ENCODE measurements around the gene ANK3. TPM values are rescaled to one million over a fixed set of nuclear protein-coding genes. Genes with fewer than 3 reads are reported as not detected.

The ANK3 gene
- total RNA-seq, 2 experiments from 2014 or later = 60.5 to 61.9 TPM

GRCh38 chr10:60258429-60258797 lies 131.3 kb downstream of the ANK3 start:
- no peak overlapping the region for H3K27ac Mint-ChIP-seq
- no peak for TF ChIP-seq CTCF (IDR thresholded peaks at IDR 0.05)
- CTCF ChIA-PET = no interaction called here

GRCh38 chr10:60257767-60258428 lies 131.8 kb downstream of the ANK3 start:
- Histone ChIP-seq H3K27ac (ENCODE audit: low read depth in 1 of 2, low read length in 2 of 2) (no peak overlapping the region), H3K4me1 (ENCODE audit: insufficient read depth, low read length) (no peaks in the 10 kb centered on the region), H3K4me3 (ENCODE audit: low read length) (no peak overlapping the region), H3K9me3 (ENCODE audit: control insufficient read depth in 1 of 2, insufficient read depth in 1 of 2, low read length in 2 of 2) (no peaks in the 10 kb centered on the region), H3K27me3 (ENCODE audit: control insufficient read depth in 1 of 2, insufficient read depth in 2 of 2, low read length in 2 of 2) (no peaks in the 10 kb centered on the region), H3K36me3 (ENCODE audit: insufficient read depth, low read length) (peaks cover 23% of the 10 kb centered on the region)
- Mint-ChIP-seq H3K9me3 (no peaks in the 10 kb centered on the region), H3K27me3 (no peaks in the 10 kb centered on the region), H3K36me3 (ENCODE audit: low read depth) (peaks cover 59% of the 10 kb centered on the region), H3K4me3 (no peak overlapping the region), H3K4me1 (ENCODE audit: low read depth) (no peaks in the 10 kb centered on the region), H3K27ac (no peak overlapping the region)
- intact Hi-C loops (cut with DNase I, micrococcal nuclease) = no loop called here
- ChIA-PET CTCF (no interaction called here), POLR2A (no interaction called here)
- no peak for DNase-seq
- ATAC-seq (ENCODE audit: poor library complexity) = no peak
- no peak for TF ChIP-seq CTCF (IDR thresholded peaks at IDR 0.05)

More at GRCh38 chr10:60258429-60258797, 131.3 kb downstream of the ANK3 start:
- H3K9me3 ChIP-seq (ENCODE audit: control insufficient read depth in 1 of 2, insufficient read depth in 1 of 2, low read length in 2 of 2) = no peaks in the 10 kb centered on the region
- Mint-ChIP-seq H3K36me3 (ENCODE audit: low read depth) (peaks cover 64% of the 10 kb centered on the region), H3K27me3 (no peaks in the 10 kb centered on the region), H3K4me1 (ENCODE audit: low read depth) (no peaks in the 10 kb centered on the region), H3K4me3 (no peak overlapping the region), H3K9me3 (no peaks in the 10 kb centered on the region)
- DNase-seq (no peak), ATAC-seq (ENCODE audit: poor library complexity) (no peak)
- no peak overlapping the region for H3K4me3 ChIP-seq (ENCODE audit: low read length)
- intact Hi-C loops (cut with DNase I, micrococcal nuclease) = no loop called here
- no peak overlapping the region for H3K27ac ChIP-seq (ENCODE audit: low read depth in 1 of 2, low read length in 2 of 2)
- peaks cover 26% of the 10 kb centered on the region for H3K36me3 ChIP-seq (ENCODE audit: insufficient read depth, low read length)
- POLR2A ChIA-PET = no interaction called here
- no peaks in the 10 kb centered on the region for H3K27me3 ChIP-seq (ENCODE audit: control insufficient read depth in 1 of 2, insufficient read depth in 2 of 2, low read length in 2 of 2)
- no peaks in the 10 kb centered on the region for H3K4me1 ChIP-seq (ENCODE audit: insufficient read depth, low read length)

GRCh38 chr10:60254776-60255175 lies 134.9 kb downstream of the ANK3 start:
- Mint-ChIP-seq H3K4me3 (no peak overlapping the region), H3K4me1 (ENCODE audit: low read depth) (no peaks in the 10 kb centered on the region), H3K27ac (no peak overlapping the region), H3K27me3 (no peaks in the 10 kb centered on the region), H3K36me3 (ENCODE audit: low read depth) (peaks cover 35% of the 10 kb centered on the region), H3K9me3 (no peaks in the 10 kb centered on the region)
- H3K27ac ChIP-seq (ENCODE audit: low read depth in 1 of 2, low read length in 2 of 2) = no peak overlapping the region
- no peak for ATAC-seq (ENCODE audit: poor library complexity)
- no peak for DNase-seq
- no peaks in the 10 kb centered on the region for H3K4me1 ChIP-seq (ENCODE audit: insufficient read depth, low read length)
- ChIA-PET CTCF (no interaction called here), POLR2A (no interaction called here)
- intact Hi-C loops (cut with DNase I, micrococcal nuclease) = no loop called here
- peaks cover 3% of the 10 kb centered on the region for H3K36me3 ChIP-seq (ENCODE audit: insufficient read depth, low read length)
- H3K4me3 ChIP-seq (ENCODE audit: low read length) = no peak overlapping the region
- TF ChIP-seq CTCF (IDR thresholded peaks at IDR 0.05) = no peak
- H3K9me3 ChIP-seq (ENCODE audit: control insufficient read depth in 1 of 2, insufficient read depth in 1 of 2, low read length in 2 of 2) = no peaks in the 10 kb centered on the region
- no peaks in the 10 kb centered on the region for H3K27me3 ChIP-seq (ENCODE audit: control insufficient read depth in 1 of 2, insufficient read depth in 2 of 2, low read length in 2 of 2)
